Measurements from ENCODE around the gene DSCAM. TPM values are rescaled to one million over a fixed set of nuclear protein-coding genes. Genes with fewer than 3 reads are reported as not detected.

Gene DSCAM
- total RNA-seq, 1 experiment from 2014 or later: not detected

- Histone ChIP-seq H3K36me3 (ENCODE audit: control insufficient read depth in 1 of 2, insufficient read depth in 2 of 2, low read length in 2 of 2) (no peaks in the 10 kb centered on the region), H3K4me1 (ENCODE audit: control insufficient read depth in 1 of 2, insufficient read depth in 2 of 2, low read length in 2 of 2) (no peaks in the 10 kb centered on the region), H3K9ac (ENCODE audit: low read length) (no peak overlapping the region), H3K9me3 (ENCODE audit: control insufficient read depth in 1 of 2, insufficient read depth in 1 of 2, low read depth in 1 of 2, low read length in 2 of 2) (peaks cover 21 to 23% of the 10 kb centered on the region in 2 experiments; a peak in 3 of 4 replicates), H2AFZ (ENCODE audit: low read depth, low read length, poor library complexity, severe bottlenecking) (no peak overlapping the region), H3K79me2 (ENCODE audit: insufficient read depth, low read length) (no peaks in the 10 kb centered on the region), H3K9me2 (ENCODE audit: insufficient read depth) (no peaks in the 10 kb centered on the region), H3K4me2 (ENCODE audit: low read length) (no peak overlapping the region), H3K4me3 (replicated peaks in 1 of 2; ENCODE audit: low read depth in 1 of 2, low read length in 2 of 2) (no peak overlapping the region), H4K20me1 (ENCODE audit: insufficient read depth) (no peaks in the 10 kb centered on the region), H3K27ac (ENCODE audit: low read depth, low read length) (no peak overlapping the region), H3K27me3 (ENCODE audit: insufficient read depth, low read length) (no peaks in the 10 kb centered on the region)
- RAD21 ChIA-PET (ENCODE audit: low non-redundant PET in 1 of 2, low total read pairs in 2 of 2, uncharacterized antibody in 2 of 2, unreplicated experiment in 2 of 2): no interaction called here
- POLR2A ChIA-PET: no interaction called here
- CTCF ChIA-PET: no interaction called here
- no TSS peak for BruUV-seq (replicated peaks)
- no peak for DNase-seq (ENCODE audit: low read depth, low spot score)
- TF ChIP-seq, protein P1, sequence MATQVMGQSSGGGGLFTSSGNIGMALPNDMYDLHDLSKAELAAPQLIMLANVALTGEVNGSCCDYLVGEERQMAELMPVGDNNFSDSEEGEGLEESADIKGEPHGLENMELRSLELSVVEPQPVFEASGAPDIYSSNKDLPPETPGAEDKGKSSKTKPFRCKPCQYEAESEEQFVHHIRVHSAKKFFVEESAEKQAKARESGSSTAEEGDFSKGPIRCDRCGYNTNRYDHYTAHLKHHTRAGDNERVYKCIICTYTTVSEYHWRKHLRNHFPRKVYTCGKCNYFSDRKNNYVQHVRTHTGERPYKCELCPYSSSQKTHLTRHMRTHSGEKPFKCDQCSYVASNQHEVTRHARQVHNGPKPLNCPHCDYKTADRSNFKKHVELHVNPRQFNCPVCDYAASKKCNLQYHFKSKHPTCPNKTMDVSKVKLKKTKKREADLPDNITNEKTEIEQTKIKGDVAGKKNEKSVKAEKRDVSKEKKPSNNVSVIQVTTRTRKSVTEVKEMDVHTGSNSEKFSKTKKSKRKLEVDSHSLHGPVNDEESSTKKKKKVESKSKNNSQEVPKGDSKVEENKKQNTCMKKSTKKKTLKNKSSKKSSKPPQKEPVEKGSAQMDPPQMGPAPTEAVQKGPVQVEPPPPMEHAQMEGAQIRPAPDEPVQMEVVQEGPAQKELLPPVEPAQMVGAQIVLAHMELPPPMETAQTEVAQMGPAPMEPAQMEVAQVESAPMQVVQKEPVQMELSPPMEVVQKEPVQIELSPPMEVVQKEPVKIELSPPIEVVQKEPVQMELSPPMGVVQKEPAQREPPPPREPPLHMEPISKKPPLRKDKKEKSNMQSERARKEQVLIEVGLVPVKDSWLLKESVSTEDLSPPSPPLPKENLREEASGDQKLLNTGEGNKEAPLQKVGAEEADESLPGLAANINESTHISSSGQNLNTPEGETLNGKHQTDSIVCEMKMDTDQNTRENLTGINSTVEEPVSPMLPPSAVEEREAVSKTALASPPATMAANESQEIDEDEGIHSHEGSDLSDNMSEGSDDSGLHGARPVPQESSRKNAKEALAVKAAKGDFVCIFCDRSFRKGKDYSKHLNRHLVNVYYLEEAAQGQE (IDR thresholded peaks at IDR 0.05; ENCODE audit: low read depth): no peak
- no peak for TF ChIP-seq RAD21 (IDR thresholded peaks at IDR 0.05; ENCODE audit: low read depth)
- TF ChIP-seq ZNF274 (IDR thresholded peaks at IDR 0.05; ENCODE audit: low read depth, low read length): no peak
- no peak for TF ChIP-seq ZBTB33 (IDR thresholded peaks at IDR 0.05; ENCODE audit: extremely low read depth, insufficient replicate concordance, low read length)
- no peak for TF ChIP-seq ZFX (IDR thresholded peaks at IDR 0.05)
- TF ChIP-seq POLR2A (IDR thresholded peaks at IDR 0.05; ENCODE audit: borderline replicate concordance, extremely low read depth, insufficient read depth, insufficient read length): no peak
- TF ChIP-seq CTCF (IDR thresholded peaks at IDR 0.05 in 2 of 3, conservative IDR thresholded peaks at IDR 0.05 in 1 of 3; ENCODE audit: borderline replicate concordance in 1 of 3, insufficient read depth in 1 of 3, low read depth in 2 of 3, low read length in 2 of 3): no peak
- TF ChIP-seq SP1 (IDR thresholded peaks at IDR 0.05; ENCODE audit: low read depth): no peak
- intact Hi-C loops (cut with micrococcal nuclease): no loop called here
- ATAC-seq: no peak
Measured at GRCh38 chr21:40453183-40453582, 393.8 kb downstream of the DSCAM start.

Data from HCT116 (cell line).